PFSK-1 (cell line): Measurements from ENCODE around the gene GABBR2.

ENCODE experiments used
- FOXP2 ChIP-seq: optimal IDR thresholded peaks from 2 replicates; pipeline ENCODE3; 2011; ENCODE audit warnings: borderline replicate concordance, control low read depth, inconsistent platforms; ENCODE audit not compliant: insufficient read depth; ENCODE audit errors: extremely low read length, extremely low read depth
- POLR2AphosphoS5 ChIP-seq: IDR thresholded peaks from 2 replicates; pipeline ENCODE4 v1.6.1; 2012; ENCODE audit warnings: low read depth, mild to moderate bottlenecking, control low read depth, low read length, moderate library complexity
- SIN3A ChIP-seq: IDR thresholded peaks from 2 replicates; pipeline ENCODE4 v1.6.1; 2012; ENCODE audit warnings: mild to moderate bottlenecking, low read length, moderate library complexity, borderline replicate concordance; ENCODE audit not compliant: insufficient read depth
- TAF1 ChIP-seq: IDR thresholded peaks from 2 replicates; pipeline ENCODE4 v1.6.1; 2012; ENCODE audit warnings: low read length, control low read depth, borderline replicate concordance; ENCODE audit not compliant: insufficient read depth
- TF ChIP-seq, protein P1 (sequence below), 2 experiments: IDR thresholded peaks; 2 replicates each; pipeline versions ENCODE4 v1.6.1 to v1.8.0; 2011 to 2012; ENCODE audit warnings: low read depth in 2 of 2, low read length in 2 of 2, control low read depth in 1 of 2, inconsistent platforms in 1 of 2, mild to moderate bottlenecking in 1 of 2, moderate library complexity in 1 of 2; ENCODE audit not compliant: insufficient read depth in 1 of 2

Gene GABBR2

GRCh38 chr9:98378206-98378780 lies 330.4 kb downstream of the GABBR2 start:
- TF ChIP-seq FOXP2 = no peak
- TF ChIP-seq SIN3A = no peak
- no peak for TF ChIP-seq TAF1
- no peak for TF ChIP-seq POLR2AphosphoS5
- TF ChIP-seq, protein P1, sequence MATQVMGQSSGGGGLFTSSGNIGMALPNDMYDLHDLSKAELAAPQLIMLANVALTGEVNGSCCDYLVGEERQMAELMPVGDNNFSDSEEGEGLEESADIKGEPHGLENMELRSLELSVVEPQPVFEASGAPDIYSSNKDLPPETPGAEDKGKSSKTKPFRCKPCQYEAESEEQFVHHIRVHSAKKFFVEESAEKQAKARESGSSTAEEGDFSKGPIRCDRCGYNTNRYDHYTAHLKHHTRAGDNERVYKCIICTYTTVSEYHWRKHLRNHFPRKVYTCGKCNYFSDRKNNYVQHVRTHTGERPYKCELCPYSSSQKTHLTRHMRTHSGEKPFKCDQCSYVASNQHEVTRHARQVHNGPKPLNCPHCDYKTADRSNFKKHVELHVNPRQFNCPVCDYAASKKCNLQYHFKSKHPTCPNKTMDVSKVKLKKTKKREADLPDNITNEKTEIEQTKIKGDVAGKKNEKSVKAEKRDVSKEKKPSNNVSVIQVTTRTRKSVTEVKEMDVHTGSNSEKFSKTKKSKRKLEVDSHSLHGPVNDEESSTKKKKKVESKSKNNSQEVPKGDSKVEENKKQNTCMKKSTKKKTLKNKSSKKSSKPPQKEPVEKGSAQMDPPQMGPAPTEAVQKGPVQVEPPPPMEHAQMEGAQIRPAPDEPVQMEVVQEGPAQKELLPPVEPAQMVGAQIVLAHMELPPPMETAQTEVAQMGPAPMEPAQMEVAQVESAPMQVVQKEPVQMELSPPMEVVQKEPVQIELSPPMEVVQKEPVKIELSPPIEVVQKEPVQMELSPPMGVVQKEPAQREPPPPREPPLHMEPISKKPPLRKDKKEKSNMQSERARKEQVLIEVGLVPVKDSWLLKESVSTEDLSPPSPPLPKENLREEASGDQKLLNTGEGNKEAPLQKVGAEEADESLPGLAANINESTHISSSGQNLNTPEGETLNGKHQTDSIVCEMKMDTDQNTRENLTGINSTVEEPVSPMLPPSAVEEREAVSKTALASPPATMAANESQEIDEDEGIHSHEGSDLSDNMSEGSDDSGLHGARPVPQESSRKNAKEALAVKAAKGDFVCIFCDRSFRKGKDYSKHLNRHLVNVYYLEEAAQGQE (IDR thresholded peaks at IDR 0.05; ENCODE audit: insufficient read depth in 1 of 2, low read depth in 2 of 2, low read length in 2 of 2) = no peak

DNA sequence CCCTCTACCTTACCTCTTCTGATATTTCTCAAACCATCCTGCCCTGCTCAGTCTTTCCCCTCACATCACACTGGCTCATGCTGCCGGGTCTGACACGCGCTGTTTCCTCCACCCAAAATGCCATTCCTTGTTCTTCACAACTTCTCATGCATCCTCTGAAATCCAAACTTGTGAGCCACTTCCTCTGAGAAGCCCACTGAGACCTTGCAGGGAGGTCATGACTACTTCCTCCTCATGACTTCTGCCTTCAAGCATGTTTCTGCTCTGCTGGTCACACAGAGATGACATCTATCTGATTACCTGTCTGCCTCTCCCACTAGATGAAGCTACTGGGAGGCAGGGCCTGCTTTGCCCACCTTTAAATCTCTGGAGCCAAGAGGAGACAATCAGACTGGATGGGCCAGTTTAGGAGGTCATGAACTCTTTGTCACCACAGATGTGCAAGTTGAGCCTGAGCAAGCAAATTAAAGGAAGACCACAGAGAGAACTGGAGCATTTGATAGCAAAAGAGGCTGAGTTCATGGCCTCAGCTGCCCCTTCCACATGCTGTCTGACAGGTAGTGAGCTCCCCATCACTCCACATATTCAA lies 333.5 kb downstream of the GABBR2 start:
- no peak for TF ChIP-seq FOXP2
- TF ChIP-seq TAF1 = no peak
- TF ChIP-seq, protein P1 (IDR thresholded peaks at IDR 0.05; ENCODE audit: insufficient read depth in 1 of 2, low read depth in 2 of 2, low read length in 2 of 2) = no peak
- TF ChIP-seq POLR2AphosphoS5 = no peak
- no peak for TF ChIP-seq SIN3A

- TF ChIP-seq POLR2AphosphoS5 (no peak), FOXP2 (no peak), SIN3A (no peak), TAF1 (no peak)
- TF ChIP-seq, protein P1 (IDR thresholded peaks at IDR 0.05; ENCODE audit: insufficient read depth in 1 of 2, low read depth in 2 of 2, low read length in 2 of 2) = no peak
Measured at GRCh38 chr9:98374385-98375051, 334.2 kb downstream of the GABBR2 start.

DNA sequence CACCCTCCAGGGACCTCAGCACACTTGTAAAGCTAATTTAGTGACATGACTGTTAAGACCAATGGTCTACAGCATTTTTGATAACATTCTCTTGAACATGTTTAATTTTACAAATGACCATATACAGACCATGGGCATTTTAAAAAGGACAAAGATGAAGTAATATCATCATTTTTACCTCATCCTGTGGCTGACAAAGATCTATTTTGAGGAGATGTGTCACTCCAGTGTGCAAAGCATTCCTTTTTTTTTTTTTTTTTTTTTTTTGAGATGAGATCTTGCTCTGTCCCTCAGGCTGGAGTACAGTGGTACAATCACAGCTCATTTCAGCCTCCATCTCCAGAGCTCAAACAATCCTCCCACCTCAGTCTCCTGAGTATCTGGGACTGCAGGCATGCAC lies 335.1 kb downstream of the GABBR2 start:
- TF ChIP-seq TAF1 (no peak), SIN3A (no peak), POLR2AphosphoS5 (no peak), FOXP2 (no peak)
- TF ChIP-seq, protein P1 (IDR thresholded peaks at IDR 0.05; ENCODE audit: insufficient read depth in 1 of 2, low read depth in 2 of 2, low read length in 2 of 2) = no peak
